Heart right ventricle (tissue), 16 donors: ENCODE measurements around the gene SPAG17. TPM values are rescaled to one million over a fixed set of nuclear protein-coding genes. Genes with fewer than 3 reads are reported as not detected.

Experiments used
- ATAC-seq, 8 donors: fragments of 200-7000 bp; cut with Tn5 transposase; one replicate each; pipeline ENCODE4 v1.9.1; 2020; ENCODE audit warnings: mild to moderate bottlenecking in 8 of 8, moderate library complexity in 8 of 8, moderate number of reproducible peaks in 1 of 8
- DNase-seq, 2 donors: peaks; one replicate each; pipeline ENCODE4 v3.0.0-alpha.2; 2020
- H3K27ac ChIP-seq, 10 donors: fragments of 200-600 bp; sonication (generic) in 2 of 10; one replicate each; pipeline versions ENCODE4 v1.5.0 to v1.8.0; 2020 to 2022; ENCODE audit warnings: mild to moderate bottlenecking in 3 of 10
- H3K27me3 ChIP-seq, 7 donors: fragments of 200-600 bp; one replicate each; pipeline ENCODE4 v1.8.0; 2021 to 2022; ENCODE audit warnings: mild to moderate bottlenecking in 2 of 7
- H3K36me3 ChIP-seq, 9 donors: fragments of 200-600 bp; sonication (generic) in 1 of 9; one replicate each; pipeline versions ENCODE4 v1.5.0 to v1.8.0; 2020 to 2022; ENCODE audit warnings: mild to moderate bottlenecking in 2 of 9
- H3K4me1 ChIP-seq, 9 donors: fragments of 200-600 bp; sonication (generic) in 1 of 9; one replicate each; pipeline versions ENCODE4 v1.5.0 to v1.8.0; 2020 to 2022; ENCODE audit warnings: mild to moderate bottlenecking in 4 of 9
- H3K4me3 ChIP-seq, 10 donors: fragments of 200-600 bp; sonication (generic) in 2 of 10; one replicate each; pipeline versions ENCODE4 v1.5.0 to v1.8.0; 2020 to 2022; ENCODE audit warnings: mild to moderate bottlenecking in 7 of 10, moderate library complexity in 2 of 10
- H3K9me3 ChIP-seq, 11 donors: fragments of 200-600 bp in 10 of 11; sonication (generic) in 2 of 11; one replicate each; pipeline versions ENCODE4 v1.5.0 to v1.8.0; 2013 to 2022; ENCODE audit warnings: mild to moderate bottlenecking in 2 of 11, control low read depth in 1 of 11, moderate library complexity in 1 of 11
- CTCF ChIP-seq, 9 donors: fragments of 200-600 bp; sonication (generic) in 2 of 9; IDR thresholded peaks; one replicate each; pipeline versions ENCODE4 v1.5.0 to v1.8.0; 2021 to 2022; ENCODE audit warnings: antibody characterized with exemption in 9 of 9, mild to moderate bottlenecking in 5 of 9, moderate library complexity in 1 of 9
- WGBS, 2 donors: extraction: QIAGEN DNeasy Blood & Tissue Kit; methylation state at CpG; one replicate each; pipeline ENCODE4 v1.1.7; 2013; ENCODE audit warnings: inconsistent platforms in 1 of 2; 5-methylcytosine and 5-hydroxymethylcytosine counted together
- intact Hi-C, 10 donors: fragments of 100-400 bp; cut with DNase I; formaldehyde crosslinking; loops; one replicate each; pipeline versions ENCODE4 v1.11.1 to v1.14.2; 2022
- polyA plus RNA-seq, 2 donors: library from polyadenylated mRNA; stranded (reverse); fragments of 200-250 nt; gene quantifications; one replicate each; pipeline ENCODE4 v1.2.3, GENCODE V29; 2013
- total RNA-seq, 10 donors: library from RNA; stranded (reverse); fragmentation: NEBNext Ultra II Directional in 3 of 10; extraction: Animal tissue kit (Norgen Biotek cat#: 25700) in 3 of 10; gene quantifications; one replicate each; pipeline versions ENCODE4 v1.2.1 to v1.2.4, GENCODE V29; 2021 to 2023
- donor health status: Arrhythmogenic right ventricular cardiomyopathy.
- donor health status: ischemic (EF 13 %, LVEDD 7.1; RV severe dilation, severe dysfunction).
- donor health status: healthy with polysubstance abuse.
- donor health status: DM: no; HTN: yes; CAD: no.
- donor health status: DM: no; HTN: no; CAD: no.
- donor health status: ischemic (EF 25% LVEDD 6.9; RV normal size, moderate dysfunction).
- donor health status: ischemic (EF 25% LVEDD 5.7; RV mildly dilated, moderate dysfunction).
- donor health status: healthy.
- donor health status: DM: yes; HTN: yes; CAD: no.
- donor health status: Ischemic cardiomyopathy.
- donor health status: ischemic (EF 35%, LVEDD 5.7; RV mildly dilated, moderate dysfunction).
- donor health status: nonischemic (EF 11% LVEDD 7.7; RV severe dilation, severe dysfunction).
- donor health status: DM: yes; HTN: yes; CAD: no.
- donor health status: PGD.
- donor health status: ischemic (EF 29% LVEDD 5.4; RV normal size, mild dysfunction).
- donor health status: nonischemic (EF 23%, LVEDD 6.1; RV moderate dilation, normal function).

Gene SPAG17
- total and polyA plus RNA-seq, 12 donors = 0.01 to 0.06 TPM; not detected in 10

DNA sequence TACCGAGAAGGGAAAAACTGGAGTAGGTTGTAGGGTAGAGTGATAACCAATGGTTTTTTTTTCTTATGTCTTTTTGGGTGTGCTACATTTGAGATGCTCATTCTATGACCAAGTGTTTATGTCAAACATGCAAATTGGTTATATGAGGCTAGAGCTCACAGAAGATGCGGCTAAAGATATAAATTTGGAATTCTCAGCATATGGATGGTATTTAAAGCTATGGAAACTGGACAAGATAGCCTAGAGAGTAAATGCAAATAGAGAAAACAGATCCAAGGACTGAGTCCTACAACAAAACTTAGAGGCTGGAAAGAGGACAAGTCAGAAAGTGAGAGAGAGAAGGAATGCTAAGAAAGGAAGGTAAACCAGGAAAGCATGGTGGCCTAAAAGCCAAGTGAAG lies 263.0 kb downstream of the SPAG17 start:
- 96 to 100% methylated on average over 2 of the region's 2 CpGs for WGBS, 2 donors
- H3K27me3 ChIP-seq = no peaks in the 10 kb centered on the region
- TF ChIP-seq CTCF (IDR thresholded peaks at IDR 0.05) = no peak
- no peak overlapping the region for H3K27ac ChIP-seq
- intact Hi-C loops = loop anchor here in 1 of 10 donors (10.0 kb wide), 1 partner anchor 557 kb away; the partner anchor contains the start of gene MAN1A2
- peaks cover 0 to 17% (median 0%) of the 10 kb centered on the region in 9 donors for H3K4me1 ChIP-seq
- DNase-seq (no peak), ATAC-seq (no peak)
- no peak overlapping the region for H3K4me3 ChIP-seq
- H3K36me3 ChIP-seq = peaks cover 0 to 35% (median 23%) of the 10 kb centered on the region in 9 donors
- H3K9me3 ChIP-seq = no peaks in the 10 kb centered on the region

DNA sequence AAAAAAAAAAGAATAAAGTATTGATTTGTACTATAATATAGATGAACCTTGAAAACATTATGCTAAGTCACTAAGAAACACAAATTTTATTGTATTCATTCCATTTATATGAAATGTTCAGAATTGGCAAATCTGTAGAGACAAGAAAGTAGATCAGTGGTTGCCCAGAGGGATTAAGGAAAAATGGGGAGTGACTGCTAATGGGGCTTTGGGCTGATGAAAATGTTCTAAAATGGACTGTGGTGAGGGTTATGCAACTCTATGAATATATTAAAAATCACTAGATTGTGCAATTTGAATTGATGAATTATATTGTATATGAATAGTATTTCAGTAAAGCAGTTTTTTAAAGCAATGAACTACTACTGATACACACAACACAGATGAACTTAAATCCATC lies 265.7 kb downstream of the SPAG17 start:
- Histone ChIP-seq H3K27ac (no peak overlapping the region), H3K27me3 (no peaks in the 10 kb centered on the region), H3K9me3 (no peaks in the 10 kb centered on the region), H3K36me3 (peaks cover 0 to 61% (median 33%) of the 10 kb centered on the region in 9 donors), H3K4me3 (no peak overlapping the region), H3K4me1 (no peaks in the 10 kb centered on the region)
- intact Hi-C loops = no loop called here
- TF ChIP-seq CTCF (IDR thresholded peaks at IDR 0.05) = no peak
- DNase-seq = no peak
- no peak for ATAC-seq

- Histone ChIP-seq H3K9me3 (no peaks in the 10 kb centered on the region), H3K27ac (no peak overlapping the region), H3K4me3 (no peak overlapping the region), H3K36me3 (peaks cover 0 to 100% (median 39%) of the 10 kb centered on the region in 9 donors), H3K27me3 (no peaks in the 10 kb centered on the region), H3K4me1 (no peaks in the 10 kb centered on the region)
- DNase-seq = no peak
- ATAC-seq = no peak
- intact Hi-C loops = no loop called here
- no peak for TF ChIP-seq CTCF (IDR thresholded peaks at IDR 0.05)
Measured at GRCh38 chr1:117911051-117911450, 274.0 kb downstream of the SPAG17 start.

DNA sequence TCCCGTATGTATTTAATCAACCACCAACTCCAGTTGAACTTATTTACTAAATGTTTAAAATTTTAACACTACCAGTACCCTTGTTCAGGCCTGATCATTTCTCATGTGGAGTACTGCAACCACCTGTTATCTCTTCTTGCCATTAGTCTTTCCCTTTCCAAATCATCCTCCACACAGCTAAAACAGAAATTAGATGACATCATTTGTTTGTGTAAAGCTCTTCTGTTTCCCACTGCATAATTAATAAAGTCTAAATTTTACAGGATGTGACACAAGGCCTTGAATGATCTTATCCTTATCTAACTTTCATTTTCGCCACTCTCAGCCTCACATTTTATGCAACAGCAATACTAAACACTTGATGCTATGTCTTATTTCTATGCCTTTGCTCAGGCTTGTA lies 280.0 kb downstream of the SPAG17 start:
- H3K9me3 ChIP-seq = no peaks in the 10 kb centered on the region
- H3K36me3 ChIP-seq = peaks cover 0 to 100% (median 36%) of the 10 kb centered on the region in 9 donors
- no peaks in the 10 kb centered on the region for H3K4me1 ChIP-seq
- H3K27ac ChIP-seq = no peak overlapping the region
- ATAC-seq = no peak
- WGBS, 2 donors = 88 to 91% methylated on average over 2 of the region's 2 CpGs
- no peak overlapping the region for H3K4me3 ChIP-seq
- TF ChIP-seq CTCF (IDR thresholded peaks at IDR 0.05) = no peak
- no peak for DNase-seq
- intact Hi-C loops = no loop called here
- no peaks in the 10 kb centered on the region for H3K27me3 ChIP-seq
